Measurements from ENCODE around the gene MEIOSIN. TPM values are rescaled to one million over a fixed set of nuclear protein-coding genes. Genes with fewer than 3 reads are reported as not detected.
A peak's percentile ranks its signal among the peaks of the same experiment; 100 is the strongest.

Gene MEIOSIN
- total and polyA plus RNA-seq, 9 donors: not detected

DNA sequence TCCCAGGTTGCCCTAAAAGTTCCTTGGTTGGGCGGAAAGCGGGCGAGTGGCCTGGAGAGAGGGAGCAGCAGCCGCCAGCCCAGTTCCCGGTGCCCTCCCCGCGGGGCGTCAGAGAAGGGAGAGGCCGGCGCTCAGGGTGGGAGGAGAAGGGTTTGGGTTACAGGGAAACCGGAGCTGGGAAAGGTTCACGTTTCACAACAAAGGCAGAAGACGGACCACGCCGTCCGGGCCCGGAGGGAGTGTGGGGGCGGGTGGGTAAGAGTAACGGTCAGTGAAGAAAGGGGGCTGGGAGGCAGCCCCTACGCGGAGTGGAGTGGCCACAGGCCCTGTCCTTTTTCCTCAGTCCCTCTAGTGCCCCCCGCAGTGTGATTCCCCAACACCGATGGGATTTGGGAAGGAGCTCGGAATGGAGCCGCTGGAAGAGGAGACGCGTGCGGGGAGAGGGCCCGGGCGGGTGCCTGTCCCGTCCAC lies 34.2 kb downstream of the MEIOSIN start:
- Histone ChIP-seq H3K4me3 (peak overlapping the region; percentile 91), H3K36me3 (no peaks in the 10 kb centered on the region), H3K27ac (peak overlapping the region; percentile 94 to 96), H3K27me3 (no peaks in the 10 kb centered on the region), H3K9me3 (no peaks in the 10 kb centered on the region), H3K4me1 (ENCODE audit: insufficient read depth) (peaks cover 27% of the 10 kb centered on the region)
- intact Hi-C loops (cut with DNase I): loop anchor here (2.0 to 10.0 kb wide), 4 partner anchors 37 to 75 kb away; partner anchors contain the start of genes QPCTL (in 2 of the 4), SNRPD2 (in 2 of the 4) and FBXO46 (in 1 of the 4)
- TF ChIP-seq POLR2A (IDR thresholded peaks at IDR 0.05) (peak; percentile 59), EP300 (IDR thresholded peaks at IDR 0.05) (no peak)
- TF ChIP-seq, protein P1, sequence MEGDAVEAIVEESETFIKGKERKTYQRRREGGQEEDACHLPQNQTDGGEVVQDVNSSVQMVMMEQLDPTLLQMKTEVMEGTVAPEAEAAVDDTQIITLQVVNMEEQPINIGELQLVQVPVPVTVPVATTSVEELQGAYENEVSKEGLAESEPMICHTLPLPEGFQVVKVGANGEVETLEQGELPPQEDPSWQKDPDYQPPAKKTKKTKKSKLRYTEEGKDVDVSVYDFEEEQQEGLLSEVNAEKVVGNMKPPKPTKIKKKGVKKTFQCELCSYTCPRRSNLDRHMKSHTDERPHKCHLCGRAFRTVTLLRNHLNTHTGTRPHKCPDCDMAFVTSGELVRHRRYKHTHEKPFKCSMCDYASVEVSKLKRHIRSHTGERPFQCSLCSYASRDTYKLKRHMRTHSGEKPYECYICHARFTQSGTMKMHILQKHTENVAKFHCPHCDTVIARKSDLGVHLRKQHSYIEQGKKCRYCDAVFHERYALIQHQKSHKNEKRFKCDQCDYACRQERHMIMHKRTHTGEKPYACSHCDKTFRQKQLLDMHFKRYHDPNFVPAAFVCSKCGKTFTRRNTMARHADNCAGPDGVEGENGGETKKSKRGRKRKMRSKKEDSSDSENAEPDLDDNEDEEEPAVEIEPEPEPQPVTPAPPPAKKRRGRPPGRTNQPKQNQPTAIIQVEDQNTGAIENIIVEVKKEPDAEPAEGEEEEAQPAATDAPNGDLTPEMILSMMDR (IDR thresholded peaks at IDR 0.05): no peak
- 2 to 6% (median 3%) methylated on average over 31 of the region's 31 CpGs for WGBS, 3 donors
- peak; percentile 84 to 91 (median 88) for DNase-seq

DNA sequence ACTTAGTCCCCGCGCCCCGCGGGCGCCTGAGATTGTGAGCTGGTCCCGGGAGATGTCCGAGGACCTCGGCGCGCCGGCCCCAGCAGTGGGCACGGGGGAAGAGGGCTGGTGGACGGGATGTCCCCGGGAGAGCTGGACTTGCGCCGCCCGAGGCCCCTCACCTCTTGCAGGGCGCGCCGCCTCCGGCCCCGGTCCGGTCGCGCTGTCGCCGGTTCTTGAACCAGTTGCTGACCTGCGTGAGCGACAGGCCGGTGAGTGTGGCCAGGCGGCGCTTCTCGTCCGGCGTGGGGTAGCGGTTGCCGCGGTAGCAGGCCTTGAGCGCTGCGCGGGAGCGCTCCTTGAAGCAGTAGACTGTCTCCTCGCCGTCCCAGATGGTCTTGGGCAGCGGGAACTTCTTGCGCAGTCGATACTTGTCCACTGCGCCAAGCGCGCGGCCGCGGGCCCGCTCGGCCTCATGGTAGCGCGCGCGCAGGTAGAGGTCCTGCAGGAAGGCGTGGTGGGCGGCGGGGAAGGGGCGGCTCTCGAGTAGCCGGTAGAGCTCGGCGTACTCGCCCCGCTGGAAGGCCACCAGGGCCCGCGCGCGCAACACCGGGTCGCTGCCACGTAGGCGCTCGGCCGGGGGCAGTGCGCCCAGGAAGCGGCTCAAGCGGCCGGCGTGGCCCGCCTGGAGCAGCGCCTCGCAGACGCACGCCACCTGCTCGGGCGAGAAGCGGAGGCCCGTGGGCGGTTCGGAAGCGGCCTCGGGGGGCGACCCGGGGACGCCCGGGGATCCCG lies 34.8 kb downstream of the MEIOSIN start:
- Histone ChIP-seq H3K36me3 (no peaks in the 10 kb centered on the region), H3K4me3 (peak overlapping the region; percentile 91), H3K27ac (peak overlapping the region; percentile 94 to 96), H3K27me3 (no peaks in the 10 kb centered on the region), H3K9me3 (no peaks in the 10 kb centered on the region), H3K4me1 (ENCODE audit: insufficient read depth) (peaks cover 26% of the 10 kb centered on the region)
- 0% methylated on average over 69 to 102 of the region's 102 CpGs for WGBS, 3 donors
- intact Hi-C loops (cut with DNase I): loop anchor here (2.0 to 10.0 kb wide), 4 partner anchors 37 to 76 kb away; partner anchors contain the start of genes QPCTL (in 2 of the 4), SNRPD2 (in 2 of the 4) and FBXO46 (in 1 of the 4)
- peak; percentile 75 to 86 (median 80) for DNase-seq
- TF ChIP-seq POLR2A (IDR thresholded peaks at IDR 0.05): peak; percentile 20
- TF ChIP-seq EP300 (IDR thresholded peaks at IDR 0.05): no peak

DNA sequence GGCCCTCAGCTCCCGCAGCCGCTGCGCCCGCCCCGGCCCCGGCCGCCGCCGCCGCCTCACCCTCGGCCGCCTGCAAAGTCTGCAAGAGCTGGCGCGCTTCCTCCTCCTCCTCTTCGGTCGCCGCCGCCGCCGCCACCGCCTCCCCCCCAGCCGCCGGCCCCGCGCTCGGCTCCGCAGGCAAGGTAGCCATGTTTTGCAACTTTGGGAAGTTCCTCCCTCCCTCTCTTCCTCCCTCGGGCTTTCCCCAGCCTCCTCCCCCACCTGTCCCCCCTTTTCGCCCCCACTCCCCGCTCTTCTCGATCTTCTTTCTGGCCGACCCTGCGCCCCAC lies 35.4 kb downstream of the MEIOSIN start:
- H3K4me1 ChIP-seq (ENCODE audit: insufficient read depth): peaks cover 21% of the 10 kb centered on the region

DNA sequence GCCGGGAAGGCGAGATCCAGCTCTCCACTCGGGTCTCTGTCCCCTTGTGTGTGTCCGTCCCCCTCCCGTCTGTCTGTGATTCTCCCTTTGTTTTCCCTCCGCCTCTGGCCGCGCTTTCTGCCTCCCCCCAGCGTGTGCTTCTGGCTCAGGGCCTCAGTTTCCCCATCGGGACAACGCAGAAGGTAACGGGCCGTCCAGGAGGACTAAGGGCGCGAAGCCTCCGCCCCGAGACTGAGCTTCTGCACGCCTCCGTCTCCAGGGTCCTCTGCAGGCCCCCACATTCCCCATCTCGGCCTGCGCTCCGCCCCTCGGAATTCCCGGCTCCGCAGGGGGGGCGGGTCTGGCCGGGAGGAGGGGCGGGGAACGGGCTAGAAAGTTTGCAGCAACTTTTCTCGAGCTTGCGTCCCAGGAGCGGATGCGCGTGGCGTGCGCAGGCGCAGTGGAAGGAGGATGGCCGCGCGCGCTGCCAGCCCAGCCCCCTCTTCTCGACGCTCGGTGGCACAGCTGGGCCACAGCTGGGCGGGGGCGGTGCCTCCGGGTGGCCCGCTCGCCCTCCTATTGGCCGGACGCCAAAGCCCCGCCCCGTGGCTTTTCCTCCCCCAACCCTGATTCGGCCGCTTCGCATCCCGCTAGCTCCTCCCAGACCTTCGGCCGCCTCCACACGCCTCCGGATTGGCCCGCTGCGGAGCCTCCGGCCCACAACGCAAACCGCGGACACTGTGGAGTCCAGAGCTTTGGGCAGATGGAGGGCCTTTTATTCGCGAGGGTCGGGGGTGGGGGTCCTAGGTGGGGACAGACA lies 35.9 kb downstream of the MEIOSIN start, which contains the start of gene SIX5:
Gene SIX5 (minus strand): TSS at position 269 of the 799 bp plus-strand sequence. CDS start 408 bp downstream, outside the sequence.
- Histone ChIP-seq H3K4me1 (ENCODE audit: insufficient read depth) (peaks cover 19% of the 10 kb centered on the region), H3K27ac (peak within 1 kb of the TSS; percentile 94 to 96), H3K36me3 (no peaks in the 10 kb centered on the region), H3K4me3 (peak within 1 kb of the TSS; percentile 91), H3K27me3 (no peaks in the 10 kb centered on the region), H3K9me3 (no peaks in the 10 kb centered on the region)
- intact Hi-C loops (cut with DNase I): loop anchor here in 3 of 4 donors (5.0 to 10.0 kb wide), 3 partner anchors 52 to 77 kb away; partner anchors contain the start of genes QPCTL (in 2 of the 3) and SNRPD2 (in 2 of the 3)
- TF ChIP-seq EP300 (IDR thresholded peaks at IDR 0.05): peak; percentile 87
- TF ChIP-seq, protein P1 (IDR thresholded peaks at IDR 0.05): no peak
- peak; percentile 93 for TF ChIP-seq POLR2A (IDR thresholded peaks at IDR 0.05)
- peak; percentile 99 to 100 (median 100) for DNase-seq
- 0 to 1% (median 0%) methylated on average over 55 to 70 of the region's 70 CpGs for WGBS, 3 donors

More for the DNA sequence above, 35.4 kb downstream of the MEIOSIN start:
- 1 to 4% (median 2%) methylated on average over 28 to 33 of the region's 33 CpGs for WGBS, 3 donors
- H3K27ac ChIP-seq: peak overlapping the region; percentile 94 to 96
- H3K36me3 ChIP-seq: no peaks in the 10 kb centered on the region
- no peaks in the 10 kb centered on the region for H3K9me3 ChIP-seq
- intact Hi-C loops (cut with DNase I): loop anchor here in 3 of 4 donors (5.0 to 10.0 kb wide), 3 partner anchors 51 to 76 kb away; partner anchors contain the start of genes QPCTL (in 2 of the 3) and SNRPD2 (in 2 of the 3)
- DNase-seq: peak in 2 of 5 donors; percentile 76 to 78
- no peaks in the 10 kb centered on the region for H3K27me3 ChIP-seq
- TF ChIP-seq EP300 (IDR thresholded peaks at IDR 0.05) (no peak), POLR2A (IDR thresholded peaks at IDR 0.05) (no peak)
- TF ChIP-seq, protein P1 (IDR thresholded peaks at IDR 0.05): no peak
- H3K4me3 ChIP-seq: peak overlapping the region; percentile 91
